Measurements from ENCODE around the gene CBR3.

GRCh38 chr21:36097427-36098181 is 37.3 kb upstream of the CBR3 start:
- TF ChIP-seq CTCF (conservative IDR thresholded peaks at IDR 0.05; ENCODE audit: low read depth in 2 of 2): no peak
- TF ChIP-seq POLR2AphosphoS5 (IDR thresholded peaks at IDR 0.05; ENCODE audit: low read depth): peak; percentile 30; the same call in 1 of the 2 replicates
- TF ChIP-seq EZH2phosphoT487 (IDR thresholded peaks at IDR 0.05; ENCODE audit: unreplicated experiment): no peak
- TF ChIP-seq EZH2 (IDR thresholded peaks at IDR 0.05; ENCODE audit: low read depth, unreplicated experiment): no peak

Data from GM23338 (cell line).